Jurkat, Clone E6-1 (cell line): ENCODE measurements around the gene KRI1.
"Not testable (repeated sequence)": the region's sequence is repeated elsewhere in the genome, so short reads cannot be mapped to it uniquely, and the experiment has no call there.

Experiments used
- DNase-seq: peaks from one replicate; pipeline ENCODE4 v3.0.0-alpha.2; 2011; ENCODE audit warnings: low read depth, low spot score
- H3K4me3 ChIP-seq: 2 replicates; pipeline ENCODE4 v1.5.1; 2011; ENCODE audit warnings: mild to moderate bottlenecking, low read length, control low read depth, moderate library complexity

The KRI1 gene

DNA sequence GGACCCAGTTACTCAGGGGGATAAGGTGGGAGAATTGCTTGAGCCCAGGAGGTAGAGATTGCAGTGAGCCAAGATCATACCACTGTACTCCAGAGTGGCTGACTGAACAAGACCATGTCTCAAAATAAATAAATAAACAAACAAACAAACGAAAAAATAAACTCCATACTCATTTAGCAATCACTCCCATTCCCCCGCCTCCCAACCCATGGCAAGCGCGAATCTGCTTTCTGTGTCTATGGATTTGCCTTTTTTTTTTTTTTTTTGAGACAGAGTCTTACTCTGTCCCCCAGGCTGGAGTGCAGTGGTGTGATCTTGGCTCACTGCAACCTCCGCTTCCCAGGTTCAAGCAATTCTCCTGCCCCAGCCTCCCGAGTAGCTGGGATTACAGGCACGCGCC, 38.9 kb downstream of the KRI1 start:
- not testable (repeated sequence) for H3K4me3 ChIP-seq, DNase-seq

DNA sequence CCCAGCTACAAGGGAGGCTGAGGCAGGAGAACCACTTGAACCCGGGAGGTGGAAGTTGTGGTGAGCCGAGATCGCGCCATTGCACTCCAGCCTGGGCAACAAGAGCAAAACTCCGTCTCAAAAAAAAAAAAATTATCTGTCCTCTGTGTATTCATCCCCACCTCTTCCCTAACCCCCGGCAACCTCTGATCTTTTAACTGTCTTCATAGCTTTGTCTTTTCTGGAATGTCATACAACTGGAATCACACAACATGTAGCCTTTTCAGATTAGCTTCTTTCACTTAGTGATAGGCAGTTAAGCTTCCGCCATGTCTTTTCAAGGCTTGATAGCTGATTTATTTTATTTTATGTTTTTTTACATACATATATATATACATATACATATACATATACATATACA, 40.2 kb downstream of the KRI1 start:
- no peak for DNase-seq
- H3K4me3 ChIP-seq, result no peak overlapping the region

- H3K4me3 ChIP-seq, result no peak overlapping the region
Observed at GRCh38 chr19:10523135-10523636, 42.6 kb downstream of the KRI1 start.

GRCh38 chr19:10521461-10522171, 44.2 kb downstream of the KRI1 start:
- no peak overlapping the region for H3K4me3 ChIP-seq
- no peak for DNase-seq

More at GRCh38 chr19:10523135-10523636, 42.6 kb downstream of the KRI1 start:
- DNase-seq, result no peak

- H3K4me3 ChIP-seq, result no peak overlapping the region
- no peak for DNase-seq
Observed at GRCh38 chr19:10520652-10521318, 45.0 kb downstream of the KRI1 start.

GRCh38 chr19:10519421-10519820, 46.4 kb downstream of the KRI1 start:
- no peak overlapping the region for H3K4me3 ChIP-seq
- DNase-seq, result no peak

DNA sequence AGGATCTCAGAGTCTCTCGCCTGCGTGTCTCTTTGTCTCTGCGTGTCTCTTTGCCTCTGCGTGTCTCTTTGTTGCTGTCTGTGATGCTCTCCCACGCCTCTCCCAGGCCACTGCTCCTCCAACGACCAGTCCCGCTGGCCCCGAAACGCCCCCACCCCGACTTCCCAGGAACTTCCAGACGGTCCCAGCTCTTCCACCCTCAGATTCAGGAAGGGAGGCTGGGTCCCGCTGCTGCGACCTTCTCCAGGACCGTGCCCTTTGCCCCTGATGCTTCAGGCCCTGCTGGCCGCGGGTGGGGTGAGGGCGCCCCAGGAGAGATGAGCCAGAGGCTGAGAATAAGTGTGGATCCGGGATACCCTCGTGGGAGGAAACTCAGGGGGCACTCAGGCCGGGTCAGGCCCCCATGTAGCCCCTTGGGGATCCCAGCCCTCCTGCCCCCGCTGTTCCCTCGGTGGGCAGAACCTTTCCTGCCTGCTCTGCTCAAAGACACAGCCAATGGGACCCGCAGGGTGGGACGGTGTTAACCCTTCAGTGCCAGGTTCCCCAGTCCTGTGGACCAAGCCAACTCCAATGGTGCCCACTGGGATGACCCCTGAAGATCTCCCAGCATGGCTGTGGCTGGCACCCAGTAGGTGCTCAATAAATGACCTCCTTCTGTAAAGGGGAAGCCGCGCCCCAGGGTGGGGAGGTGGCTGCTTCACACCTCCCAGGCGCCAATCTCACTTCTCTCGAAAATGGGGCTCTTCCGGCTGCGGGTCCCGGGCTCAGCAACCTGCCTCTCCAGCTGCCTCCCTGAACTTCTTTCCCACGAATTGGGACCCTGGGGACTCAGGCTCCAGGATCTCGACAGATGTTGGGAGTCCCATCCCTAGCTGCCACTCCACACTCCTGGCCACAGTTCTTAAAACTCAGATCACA, 47.1 kb downstream of the KRI1 start:
- no peak overlapping the region for H3K4me3 ChIP-seq
- DNase-seq, result no peak

DNA sequence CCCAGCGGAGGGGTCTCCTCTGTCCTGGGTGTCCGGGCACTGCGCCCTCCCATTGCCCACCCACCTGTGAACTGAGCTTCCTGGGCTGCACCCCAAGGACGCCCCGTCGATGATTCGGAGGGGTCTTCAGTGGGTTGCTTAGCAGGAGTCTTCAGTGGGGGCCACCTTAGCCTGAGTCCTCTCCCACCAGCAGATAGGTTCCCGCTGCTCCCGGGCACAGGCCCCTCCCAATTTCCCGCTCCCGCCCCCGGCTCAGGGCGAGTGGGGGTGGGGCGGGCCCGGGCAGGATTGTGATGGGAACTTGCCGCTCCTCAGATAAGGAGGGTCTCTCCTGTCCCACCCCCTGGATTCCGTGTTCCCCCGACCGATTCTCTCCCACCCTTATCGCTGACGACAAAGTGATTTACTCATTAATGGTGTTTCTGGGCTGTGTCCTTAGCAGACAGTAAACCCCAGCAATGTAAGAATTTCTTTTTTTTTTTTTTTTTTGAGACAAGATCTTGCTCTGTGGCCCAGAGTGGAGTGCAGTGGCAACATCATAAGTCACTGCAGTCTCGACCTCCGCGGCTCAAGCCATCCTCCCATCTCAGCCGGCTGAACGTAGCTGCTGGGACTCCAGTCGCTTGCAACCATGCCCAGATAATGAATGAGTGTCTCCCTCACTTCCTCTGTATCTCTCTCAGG, 47.9 kb downstream of the KRI1 start:
- no peak for DNase-seq
- H3K4me3 ChIP-seq, result no peak overlapping the region

DNA sequence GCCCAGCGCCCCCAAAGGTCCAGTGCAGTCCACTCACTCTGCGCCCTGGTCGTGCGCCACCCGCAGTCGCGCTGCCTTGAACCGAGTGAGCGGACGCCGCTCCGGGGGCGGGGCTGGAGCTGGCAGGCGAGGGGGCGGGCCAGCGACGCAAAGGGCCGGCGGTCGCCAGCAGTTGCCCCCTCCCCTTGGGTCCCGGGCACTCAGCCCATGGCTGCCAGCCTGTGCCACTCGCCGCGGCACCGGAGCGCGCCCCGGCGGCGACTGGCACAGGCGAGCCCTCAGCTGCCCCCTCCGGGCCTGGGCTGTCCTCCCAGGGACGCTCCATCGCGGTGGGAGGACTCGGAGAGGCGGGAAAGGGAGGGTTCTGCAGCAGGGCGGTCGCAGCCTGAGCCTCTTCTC, 48.5 kb downstream of the KRI1 start, which contains the start of gene S1PR5:
Gene S1PR5, minus strand, starts transcription at position 87 of the 399 bp plus-strand sequence. CDS start 2,436 bp downstream, outside the sequence.
- DNase-seq, result no peak

DNA sequence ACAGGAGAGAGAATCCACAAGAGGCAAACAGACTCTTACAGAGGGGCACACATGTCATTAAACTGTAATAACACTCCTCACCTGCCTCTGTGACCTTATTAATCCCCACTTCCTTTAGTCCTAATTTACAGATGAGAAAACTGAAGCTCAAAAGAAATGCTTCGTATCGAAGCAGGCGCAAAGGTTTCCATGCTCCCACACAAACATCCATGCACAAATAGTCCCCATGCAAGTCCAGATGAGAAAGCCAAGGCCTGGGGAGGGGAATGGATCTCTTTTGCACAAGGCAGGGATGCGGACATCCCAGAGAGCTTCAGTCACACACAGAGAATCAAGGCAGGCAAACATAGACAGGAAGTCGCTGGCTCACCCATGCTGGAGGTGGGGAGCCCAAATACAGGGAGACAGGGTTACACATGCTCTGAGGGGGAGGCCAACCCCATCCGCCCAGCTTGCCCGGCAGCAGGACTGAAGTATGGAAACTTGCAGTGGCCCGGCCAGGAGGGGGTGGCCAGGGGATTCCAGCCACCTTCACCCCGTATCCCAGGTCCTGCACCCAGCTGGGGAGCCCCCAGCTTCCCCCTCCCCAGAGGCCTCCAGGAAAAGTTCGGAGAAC, 49.0 kb downstream of the KRI1 start:
- no peak overlapping the region for H3K4me3 ChIP-seq
- DNase-seq, result no peak

More for the DNA sequence above, 48.5 kb downstream of the KRI1 start, which contains the start of gene S1PR5:
- H3K4me3 ChIP-seq, result no peak within 1 kb of the TSS

DNA sequence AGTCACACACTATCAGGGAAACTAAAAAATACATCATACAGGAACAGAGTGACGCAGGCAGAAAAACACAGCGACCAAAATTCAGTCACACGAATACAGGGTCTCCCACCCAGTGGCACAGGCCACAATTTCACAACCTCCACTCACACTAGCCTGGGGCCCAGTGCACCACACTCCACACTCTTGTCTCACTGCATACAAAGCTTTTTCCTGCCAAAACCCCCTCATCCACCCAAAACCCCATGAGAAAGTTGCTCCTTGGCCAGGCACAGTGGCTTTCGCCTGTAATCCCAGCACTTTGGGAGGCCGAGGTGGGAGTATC, 49.8 kb downstream of the KRI1 start:
- no peak for DNase-seq
- H3K4me3 ChIP-seq, result no peak overlapping the region

- peak; percentile 17 for DNase-seq
- no peak overlapping the region for H3K4me3 ChIP-seq
Observed at GRCh38 chr19:10514211-10515145, 51.3 kb downstream of the KRI1 start.

- H3K4me3 ChIP-seq, result no peak overlapping the region
- DNase-seq, result no peak
Observed at GRCh38 chr19:10513223-10513622, 52.6 kb downstream of the KRI1 start.

GRCh38 chr19:10510301-10510802, 55.5 kb downstream of the KRI1 start:
- no peak overlapping the region for H3K4me3 ChIP-seq
- no peak for DNase-seq

- H3K4me3 ChIP-seq, result no peak overlapping the region
- DNase-seq, result peak; percentile 79
Observed at GRCh38 chr19:10508707-10509106, 57.1 kb downstream of the KRI1 start.

DNA sequence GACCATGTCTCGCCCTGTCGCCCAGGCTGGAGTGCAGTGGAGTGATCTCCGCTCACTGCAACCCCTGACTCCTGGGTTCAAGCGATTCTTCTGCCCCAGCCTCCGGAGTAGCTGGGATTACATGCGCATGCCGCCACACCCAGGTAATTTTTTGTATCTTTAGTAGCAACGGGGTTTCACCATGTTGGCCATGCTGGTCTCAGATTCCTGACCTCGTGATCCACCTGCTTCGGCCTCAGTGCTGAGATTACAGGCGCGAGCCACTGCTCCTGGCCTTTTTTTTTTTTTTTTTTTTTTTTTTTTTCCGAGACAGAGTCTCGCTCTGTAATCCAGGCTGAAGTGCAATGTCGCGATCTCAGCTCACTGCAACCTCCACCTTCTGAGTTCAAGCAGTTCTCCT, 57.8 kb downstream of the KRI1 start:
- no peak for DNase-seq
- H3K4me3 ChIP-seq, result no peak overlapping the region

DNA sequence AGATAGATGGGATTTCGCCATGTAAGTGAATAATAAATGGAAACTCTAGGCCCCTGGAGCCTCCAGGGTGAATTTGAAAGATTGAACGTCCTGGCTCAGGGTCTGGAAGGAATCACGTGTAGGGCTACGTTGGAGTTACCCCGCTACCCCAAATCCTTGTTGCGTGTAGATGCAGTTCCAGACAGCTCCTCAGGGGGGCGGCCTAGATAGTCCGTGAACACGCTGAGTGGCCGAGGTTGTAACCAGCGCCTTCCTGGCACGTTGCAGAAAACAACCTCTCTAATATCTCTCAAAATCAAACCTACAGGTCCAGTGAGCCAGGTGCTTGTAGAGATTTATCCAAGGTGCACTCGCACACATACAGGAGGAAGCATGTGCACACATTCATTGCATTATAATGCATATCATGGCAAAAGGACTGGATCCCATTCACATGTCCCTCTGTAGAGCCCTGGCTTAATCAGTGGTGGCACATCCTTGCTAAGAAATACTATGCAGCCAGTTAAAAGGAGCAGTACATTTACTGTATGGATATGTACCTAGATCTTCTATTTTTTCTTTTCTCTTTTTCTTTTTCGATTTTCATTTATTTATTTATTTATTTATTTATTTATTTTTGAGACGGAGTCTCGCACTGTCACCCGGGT, 60.1 kb downstream of the KRI1 start:
- no peak overlapping the region for H3K4me3 ChIP-seq
- peak; percentile 79 for DNase-seq
